Measurements from ENCODE around the gene ROR1.

ROR1 gene

GRCh38 chr1:64050601-64051000 lies 276.8 kb downstream of the ROR1 start:
- Mint-ChIP-seq H3K4me3 (no peak overlapping the region), H3K27me3 (no peaks in the 10 kb centered on the region), H3K36me3 (no peaks in the 10 kb centered on the region), H3K9me3 (ENCODE audit: low read depth) (no peaks in the 10 kb centered on the region), H3K27ac (no peak overlapping the region), H3K4me1 (ENCODE audit: low read depth) (no peaks in the 10 kb centered on the region)

- no peak overlapping the region for H3K4me3 Mint-ChIP-seq
Observed at GRCh38 chr1:64051796-64052195, 278.0 kb downstream of the ROR1 start.

DNA sequence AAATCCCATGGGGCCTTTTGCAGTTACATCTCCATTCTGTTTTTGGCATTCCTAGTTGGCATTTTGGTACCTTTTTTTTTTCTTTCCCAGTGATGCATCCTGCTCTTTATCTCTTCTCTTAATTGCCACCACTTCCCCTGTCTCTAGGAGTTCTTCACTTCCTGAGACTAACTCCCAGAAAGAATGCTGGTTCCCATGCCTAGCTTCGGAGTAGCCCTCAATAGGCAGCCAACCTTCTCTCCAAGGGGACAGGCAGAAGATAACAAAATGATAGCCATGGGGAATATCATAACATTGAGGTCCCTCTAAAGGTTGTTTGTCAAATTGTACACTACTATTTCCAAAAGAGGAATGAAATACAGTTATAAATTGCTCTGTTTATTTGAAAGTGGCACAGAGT lies 279.0 kb downstream of the ROR1 start:
- H3K27ac Mint-ChIP-seq, result no peak overlapping the region
- H3K4me3 Mint-ChIP-seq, result no peak overlapping the region
- no peaks in the 10 kb centered on the region for H3K36me3 Mint-ChIP-seq
- H3K4me1 Mint-ChIP-seq (ENCODE audit: low read depth), result no peaks in the 10 kb centered on the region
- no peaks in the 10 kb centered on the region for H3K27me3 Mint-ChIP-seq
- no peaks in the 10 kb centered on the region for H3K9me3 Mint-ChIP-seq (ENCODE audit: low read depth)

More at GRCh38 chr1:64051796-64052195, 278.0 kb downstream of the ROR1 start:
- H3K9me3 Mint-ChIP-seq (ENCODE audit: low read depth), result no peaks in the 10 kb centered on the region
- H3K27me3 Mint-ChIP-seq, result no peaks in the 10 kb centered on the region
- no peaks in the 10 kb centered on the region for H3K4me1 Mint-ChIP-seq (ENCODE audit: low read depth)
- no peak overlapping the region for H3K27ac Mint-ChIP-seq
- no peaks in the 10 kb centered on the region for H3K36me3 Mint-ChIP-seq

DNA sequence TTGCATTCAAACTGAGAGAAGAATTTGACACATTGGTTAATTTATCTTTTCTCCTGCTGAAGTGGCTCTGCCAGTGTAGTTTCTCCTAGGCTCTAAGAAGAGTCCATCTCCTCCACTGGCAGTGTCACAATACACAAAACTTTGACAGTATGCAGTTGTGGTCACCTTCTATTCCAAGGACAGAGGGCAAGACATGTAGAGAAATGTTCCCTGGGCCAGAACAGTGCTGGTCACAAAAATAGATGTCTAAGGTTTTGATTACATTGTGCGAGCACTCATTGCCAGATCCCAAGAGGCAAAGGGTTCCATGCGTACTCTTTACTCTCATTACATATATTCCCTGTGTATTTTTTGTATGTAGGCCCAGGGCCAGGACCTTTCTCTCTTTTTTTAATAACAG lies 281.5 kb downstream of the ROR1 start:
- H3K4me1 Mint-ChIP-seq (ENCODE audit: low read depth), result no peaks in the 10 kb centered on the region
- no peaks in the 10 kb centered on the region for H3K36me3 Mint-ChIP-seq
- H3K27ac Mint-ChIP-seq, result no peak overlapping the region
- H3K9me3 Mint-ChIP-seq (ENCODE audit: low read depth), result peaks cover 4% of the 10 kb centered on the region
- H3K4me3 Mint-ChIP-seq, result no peak overlapping the region
- H3K27me3 Mint-ChIP-seq, result no peaks in the 10 kb centered on the region

- H3K27ac Mint-ChIP-seq, result no peak overlapping the region
- peaks cover 4% of the 10 kb centered on the region for H3K9me3 Mint-ChIP-seq (ENCODE audit: low read depth)
- no peaks in the 10 kb centered on the region for H3K4me1 Mint-ChIP-seq (ENCODE audit: low read depth)
- no peak overlapping the region for H3K4me3 Mint-ChIP-seq
- no peaks in the 10 kb centered on the region for H3K27me3 Mint-ChIP-seq
- H3K36me3 Mint-ChIP-seq, result no peaks in the 10 kb centered on the region
Observed at GRCh38 chr1:64059556-64059955, 285.7 kb downstream of the ROR1 start.

- no peak overlapping the region for H3K4me3 Mint-ChIP-seq
- no peaks in the 10 kb centered on the region for H3K27me3 Mint-ChIP-seq
- H3K4me1 Mint-ChIP-seq (ENCODE audit: low read depth), result no peaks in the 10 kb centered on the region
- peaks cover 4% of the 10 kb centered on the region for H3K9me3 Mint-ChIP-seq (ENCODE audit: low read depth)
- no peak overlapping the region for H3K27ac Mint-ChIP-seq
- no peaks in the 10 kb centered on the region for H3K36me3 Mint-ChIP-seq
Observed at GRCh38 chr1:64060611-64061302, 286.9 kb downstream of the ROR1 start.

- no peak overlapping the region for H3K27ac Mint-ChIP-seq
Observed at GRCh38 chr1:64061430-64062104, 287.8 kb downstream of the ROR1 start.

DNA sequence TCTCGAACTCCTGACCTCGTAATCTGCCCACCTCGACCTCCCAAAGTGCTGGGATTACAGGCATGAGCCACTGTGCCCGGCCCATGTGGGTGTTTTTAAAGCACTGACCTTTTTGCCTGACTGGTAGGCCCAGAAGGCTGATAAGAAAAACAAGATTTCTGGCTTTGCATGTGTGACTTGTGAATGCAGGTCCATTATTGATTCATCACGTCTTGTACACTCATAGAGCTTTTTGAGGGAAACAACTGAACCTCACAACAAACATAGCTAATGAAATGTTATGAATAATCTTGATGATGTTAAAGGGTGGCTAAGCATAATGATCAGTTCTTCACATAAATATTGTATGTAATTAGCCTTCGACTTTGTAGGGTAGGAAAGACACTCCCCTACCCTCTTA lies 288.7 kb downstream of the ROR1 start:
- H3K27me3 Mint-ChIP-seq, result no peaks in the 10 kb centered on the region
- H3K4me3 Mint-ChIP-seq, result no peak overlapping the region
- H3K36me3 Mint-ChIP-seq, result no peaks in the 10 kb centered on the region
- H3K27ac Mint-ChIP-seq, result no peak overlapping the region
- H3K9me3 Mint-ChIP-seq (ENCODE audit: low read depth), result peaks cover 4% of the 10 kb centered on the region
- H3K4me1 Mint-ChIP-seq (ENCODE audit: low read depth), result no peaks in the 10 kb centered on the region

More at GRCh38 chr1:64061430-64062104, 287.8 kb downstream of the ROR1 start:
- H3K4me1 Mint-ChIP-seq (ENCODE audit: low read depth), result no peaks in the 10 kb centered on the region
- H3K9me3 Mint-ChIP-seq (ENCODE audit: low read depth), result peaks cover 4% of the 10 kb centered on the region
- H3K27me3 Mint-ChIP-seq, result no peaks in the 10 kb centered on the region
- no peak overlapping the region for H3K4me3 Mint-ChIP-seq
- no peaks in the 10 kb centered on the region for H3K36me3 Mint-ChIP-seq

GRCh38 chr1:64062941-64063581 lies 289.2 kb downstream of the ROR1 start:
- no peaks in the 10 kb centered on the region for H3K4me1 Mint-ChIP-seq (ENCODE audit: low read depth)
- no peaks in the 10 kb centered on the region for H3K36me3 Mint-ChIP-seq
- H3K4me3 Mint-ChIP-seq, result no peak overlapping the region
- H3K27me3 Mint-ChIP-seq, result no peaks in the 10 kb centered on the region
- H3K27ac Mint-ChIP-seq, result no peak overlapping the region
- H3K9me3 Mint-ChIP-seq (ENCODE audit: low read depth), result peaks cover 4% of the 10 kb centered on the region

DNA sequence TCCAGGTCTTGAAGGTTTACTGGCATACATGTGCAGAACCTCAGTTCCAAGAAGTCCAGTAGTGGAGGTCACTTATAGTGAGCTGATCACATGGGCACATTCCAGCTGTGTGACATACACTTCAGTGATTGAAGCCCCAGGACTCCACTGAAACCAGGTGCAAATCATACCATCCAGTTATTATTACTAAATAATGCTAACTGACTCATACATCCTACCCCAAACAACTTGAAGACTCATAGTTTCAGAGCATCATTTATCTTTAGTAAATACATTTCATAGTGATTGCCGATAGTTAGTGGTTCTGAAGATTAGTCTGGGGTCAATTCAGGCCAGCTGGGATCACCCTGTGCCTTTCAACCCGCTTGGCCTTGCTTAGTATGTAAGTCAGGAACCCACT lies 291.8 kb downstream of the ROR1 start:
- H3K9me3 Mint-ChIP-seq (ENCODE audit: low read depth), result no peaks in the 10 kb centered on the region
- peaks cover 2% of the 10 kb centered on the region for H3K27me3 Mint-ChIP-seq
- H3K36me3 Mint-ChIP-seq, result no peaks in the 10 kb centered on the region
- no peak overlapping the region for H3K4me3 Mint-ChIP-seq
- no peaks in the 10 kb centered on the region for H3K4me1 Mint-ChIP-seq (ENCODE audit: low read depth)
- no peak overlapping the region for H3K27ac Mint-ChIP-seq

- Mint-ChIP-seq H3K4me1 (ENCODE audit: low read depth) (no peaks in the 10 kb centered on the region), H3K36me3 (no peaks in the 10 kb centered on the region), H3K27me3 (peaks cover 2% of the 10 kb centered on the region), H3K9me3 (ENCODE audit: low read depth) (no peaks in the 10 kb centered on the region), H3K4me3 (no peak overlapping the region), H3K27ac (no peak overlapping the region)
Observed at GRCh38 chr1:64072089-64072793, 298.4 kb downstream of the ROR1 start.

- no peaks in the 10 kb centered on the region for H3K36me3 Mint-ChIP-seq
- no peaks in the 10 kb centered on the region for H3K4me1 Mint-ChIP-seq (ENCODE audit: low read depth)
- no peak overlapping the region for H3K27ac Mint-ChIP-seq
- H3K27me3 Mint-ChIP-seq, result peaks cover 2% of the 10 kb centered on the region
- no peaks in the 10 kb centered on the region for H3K9me3 Mint-ChIP-seq (ENCODE audit: low read depth)
- no peak overlapping the region for H3K4me3 Mint-ChIP-seq
Observed at GRCh38 chr1:64073705-64074104, 299.9 kb downstream of the ROR1 start.

DNA sequence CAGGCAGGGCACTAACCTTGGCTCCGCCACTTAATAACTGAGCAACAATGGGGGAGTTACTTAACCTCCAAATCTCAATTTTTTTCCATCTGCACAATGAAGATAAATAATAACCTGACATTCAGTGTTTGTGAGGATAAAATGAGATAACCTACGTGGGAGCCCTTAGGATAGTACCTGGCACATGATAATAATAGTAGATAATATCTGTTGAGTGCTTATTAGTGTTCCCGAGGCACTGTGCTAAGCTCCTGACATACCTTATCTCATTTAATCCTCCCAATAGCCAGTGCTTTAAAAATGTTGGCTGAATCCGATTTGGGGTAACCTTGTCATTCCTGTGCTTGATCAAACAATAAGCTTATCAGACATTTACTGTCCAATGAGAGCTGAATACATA lies 300.9 kb downstream of the ROR1 start:
- H3K27ac Mint-ChIP-seq, result no peak overlapping the region
- no peaks in the 10 kb centered on the region for H3K9me3 Mint-ChIP-seq (ENCODE audit: low read depth)
- no peak overlapping the region for H3K4me3 Mint-ChIP-seq
- no peaks in the 10 kb centered on the region for H3K4me1 Mint-ChIP-seq (ENCODE audit: low read depth)
- no peaks in the 10 kb centered on the region for H3K36me3 Mint-ChIP-seq
- H3K27me3 Mint-ChIP-seq, result no peaks in the 10 kb centered on the region

DNA sequence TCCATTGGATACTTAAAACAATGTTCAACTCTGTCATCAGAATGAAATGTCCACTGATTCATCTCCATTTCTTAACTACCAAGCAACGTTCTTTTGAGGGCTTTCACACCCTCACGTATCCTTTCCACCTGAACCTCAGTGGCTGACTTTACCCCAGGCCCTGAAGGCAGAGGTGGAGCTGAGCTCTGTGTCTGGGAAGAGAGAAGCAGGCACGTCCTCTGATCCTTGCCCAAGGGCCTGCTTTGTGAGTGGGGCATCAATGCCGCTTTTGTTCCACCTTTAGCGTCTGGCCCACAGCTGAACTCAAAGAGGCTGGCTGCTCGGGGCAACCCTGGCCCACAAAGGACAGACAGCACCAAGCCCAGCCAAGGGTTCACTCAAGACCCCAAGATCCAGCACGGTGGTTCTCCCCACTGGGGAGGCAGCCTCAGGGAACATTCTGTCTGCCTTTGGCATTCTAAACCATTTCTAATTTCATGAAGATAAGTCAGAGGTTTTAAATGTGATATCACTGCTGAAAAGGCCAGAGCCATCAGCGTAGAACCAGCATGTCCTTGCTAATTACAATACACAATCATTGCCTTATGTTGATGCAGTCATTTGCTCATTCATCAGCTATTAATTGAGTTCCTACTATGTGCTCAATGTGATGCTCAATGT lies 303.6 kb downstream of the ROR1 start:
- H3K4me1 Mint-ChIP-seq (ENCODE audit: low read depth), result no peaks in the 10 kb centered on the region
- no peaks in the 10 kb centered on the region for H3K9me3 Mint-ChIP-seq (ENCODE audit: low read depth)
- no peaks in the 10 kb centered on the region for H3K36me3 Mint-ChIP-seq

More for the DNA sequence above, 303.6 kb downstream of the ROR1 start:
- no peak overlapping the region for H3K27ac Mint-ChIP-seq
- no peaks in the 10 kb centered on the region for H3K27me3 Mint-ChIP-seq
- H3K4me3 Mint-ChIP-seq, result no peak overlapping the region
